ENCODE data around the gene POLR2E.

POLR2E gene

GRCh38 chr19:1038978-1039645, 56.1 kb downstream of the POLR2E start:
- Histone ChIP-seq H3K4me3 (ENCODE audit: low read length) (peak overlapping the region; percentile 90), H3K79me2 (ENCODE audit: control insufficient read depth, low read length) (peaks cover 16% of the 10 kb centered on the region), H3K4me2 (ENCODE audit: low read length) (peak overlapping the region; percentile 89), H3K9me3 (ENCODE audit: control insufficient read depth, insufficient read depth, low read length) (no peaks in the 10 kb centered on the region), H4K20me1 (ENCODE audit: control insufficient read depth, insufficient read depth, low read depth, low read length) (peaks cover 4% of the 10 kb centered on the region; the same call in 1 of the 2 replicates), H3K27me3 (ENCODE audit: control insufficient read depth, low read length) (no peaks in the 10 kb centered on the region), H3K27ac (ENCODE audit: low read depth, low read length) (peak overlapping the region; percentile 99), H3F3A (ENCODE audit: control insufficient read depth, insufficient read depth) (peaks cover 30% of the 10 kb centered on the region), H3K4me1 (ENCODE audit: control insufficient read depth, low read length) (peaks cover 52% of the 10 kb centered on the region), H3K36me3 (ENCODE audit: control insufficient read depth, low read length) (peaks cover 42% of the 10 kb centered on the region), H3K9me2 (replicated peaks; ENCODE audit: control insufficient read depth, low read length) (no peaks in the 10 kb centered on the region)
- no peak for TF ChIP-seq EZH2phosphoT487 (IDR thresholded peaks at IDR 0.05; ENCODE audit: borderline replicate concordance, low read length)
- TF ChIP-seq CTCF (IDR thresholded peaks at IDR 0.05; ENCODE audit: low read depth, low read length, poor library complexity, severe bottlenecking): no peak

GRCh38 chr19:1037621-1038064, 57.5 kb downstream of the POLR2E start:
- H3K27me3 ChIP-seq (ENCODE audit: control insufficient read depth, low read length): no peaks in the 10 kb centered on the region
- H3K4me2 ChIP-seq (ENCODE audit: low read length): peak overlapping the region; percentile 89
- peaks cover 30% of the 10 kb centered on the region for H3F3A ChIP-seq (ENCODE audit: control insufficient read depth, insufficient read depth)
- peaks cover 52% of the 10 kb centered on the region for H3K4me1 ChIP-seq (ENCODE audit: control insufficient read depth, low read length)
- no peaks in the 10 kb centered on the region for H3K9me3 ChIP-seq (ENCODE audit: control insufficient read depth, insufficient read depth, low read length)
- H4K20me1 ChIP-seq (ENCODE audit: control insufficient read depth, insufficient read depth, low read depth, low read length): peaks cover 4% of the 10 kb centered on the region; the same call in 1 of the 2 replicates
- TF ChIP-seq EZH2phosphoT487 (IDR thresholded peaks at IDR 0.05; ENCODE audit: borderline replicate concordance, low read length) (no peak), CTCF (IDR thresholded peaks at IDR 0.05; ENCODE audit: low read depth, low read length, poor library complexity, severe bottlenecking) (no peak)
- H3K36me3 ChIP-seq (ENCODE audit: control insufficient read depth, low read length): peaks cover 44% of the 10 kb centered on the region
- H3K4me3 ChIP-seq (ENCODE audit: low read length): peak overlapping the region; percentile 90
- peak overlapping the region; percentile 99 for H3K27ac ChIP-seq (ENCODE audit: low read depth, low read length)
- peaks cover 16% of the 10 kb centered on the region for H3K79me2 ChIP-seq (ENCODE audit: control insufficient read depth, low read length)
- no peaks in the 10 kb centered on the region for H3K9me2 ChIP-seq (replicated peaks; ENCODE audit: control insufficient read depth, low read length)
